Muscle of arm (tissue), 14 donors: ENCODE results near the gene RBBP6. TPM values are rescaled to one million over a fixed set of nuclear protein-coding genes. Genes with fewer than 3 reads are reported as not detected.
"Not testable (repeated sequence)": the region's sequence is repeated elsewhere in the genome, so short reads cannot be mapped to it uniquely, and the experiment has no call there.

Experiments
- DNase-seq: peaks from one replicate; pipeline ENCODE4 v3.0.0-alpha.2; 2013
- long read RNA-seq, 11 donors: transcript quantifications; one replicate each; lab custom pipeline, GENCODE V29; 2026
- polyA plus RNA-seq, 12 donors: library from polyadenylated mRNA; unstranded; fragments of 120-200 nt; gene quantifications; one replicate each; pipeline ENCODE4 v1.2.1, GENCODE V29; 2013; ENCODE audit not compliant: insufficient read length in 12 of 12

RBBP6 gene, protein sequence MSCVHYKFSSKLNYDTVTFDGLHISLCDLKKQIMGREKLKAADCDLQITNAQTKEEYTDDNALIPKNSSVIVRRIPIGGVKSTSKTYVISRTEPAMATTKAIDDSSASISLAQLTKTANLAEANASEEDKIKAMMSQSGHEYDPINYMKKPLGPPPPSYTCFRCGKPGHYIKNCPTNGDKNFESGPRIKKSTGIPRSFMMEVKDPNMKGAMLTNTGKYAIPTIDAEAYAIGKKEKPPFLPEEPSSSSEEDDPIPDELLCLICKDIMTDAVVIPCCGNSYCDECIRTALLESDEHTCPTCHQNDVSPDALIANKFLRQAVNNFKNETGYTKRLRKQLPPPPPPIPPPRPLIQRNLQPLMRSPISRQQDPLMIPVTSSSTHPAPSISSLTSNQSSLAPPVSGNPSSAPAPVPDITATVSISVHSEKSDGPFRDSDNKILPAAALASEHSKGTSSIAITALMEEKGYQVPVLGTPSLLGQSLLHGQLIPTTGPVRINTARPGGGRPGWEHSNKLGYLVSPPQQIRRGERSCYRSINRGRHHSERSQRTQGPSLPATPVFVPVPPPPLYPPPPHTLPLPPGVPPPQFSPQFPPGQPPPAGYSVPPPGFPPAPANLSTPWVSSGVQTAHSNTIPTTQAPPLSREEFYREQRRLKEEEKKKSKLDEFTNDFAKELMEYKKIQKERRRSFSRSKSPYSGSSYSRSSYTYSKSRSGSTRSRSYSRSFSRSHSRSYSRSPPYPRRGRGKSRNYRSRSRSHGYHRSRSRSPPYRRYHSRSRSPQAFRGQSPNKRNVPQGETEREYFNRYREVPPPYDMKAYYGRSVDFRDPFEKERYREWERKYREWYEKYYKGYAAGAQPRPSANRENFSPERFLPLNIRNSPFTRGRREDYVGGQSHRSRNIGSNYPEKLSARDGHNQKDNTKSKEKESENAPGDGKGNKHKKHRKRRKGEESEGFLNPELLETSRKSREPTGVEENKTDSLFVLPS (N-terminal part only)
- polyA plus RNA-seq, result 10 to 100 TPM in 11 of 12 donors, not detected in 1; 33.5 to 98.7 (median 44.9) TPM
- long read RNA-seq, donor 1, transcript RBBP6-213 (1 exons, 1,946 nt), result major isoform, 19 of 26 reads
- long read RNA-seq, donor 1, transcript RBBP6-204 (3 exons, 854 nt), result minor isoform, 7 of 26 reads
- long read RNA-seq, donor 1, partial matches to known transcripts, result 0 of 26 reads
- long read RNA-seq, donor 1, other reads (novel, unspliced or antisense), result 0 of 26 reads
- long read RNA-seq, donor 2, partial matches to known transcripts, result 21 of 29 reads
- long read RNA-seq, donor 2, other reads (novel, unspliced or antisense), result 0 of 29 reads
- long read RNA-seq, donor 3, partial matches to known transcripts, result 11 of 18 reads
- long read RNA-seq, donor 3, other reads (novel, unspliced or antisense), result 0 of 18 reads
- long read RNA-seq, donor 4, partial matches to known transcripts, result 0 of 1 reads
- long read RNA-seq, donor 4, other reads (novel, unspliced or antisense), result 0 of 1 reads
- long read RNA-seq, donor 5, transcript RBBP6-204 (3 exons, 854 nt), result minor isoform, 6 of 13 reads
- long read RNA-seq, donor 5, transcript RBBP6-213 (1 exons, 1,946 nt), result major isoform, 7 of 13 reads
- long read RNA-seq, donor 5, partial matches to known transcripts, result 0 of 13 reads
- long read RNA-seq, donor 5, other reads (novel, unspliced or antisense), result 0 of 13 reads
- long read RNA-seq, donor 6, partial matches to known transcripts, result 0 of 6 reads
- long read RNA-seq, donor 6, other reads (novel, unspliced or antisense), result 0 of 6 reads
- long read RNA-seq, donor 7, transcript RBBP6-213 (1 exons, 1,946 nt), result major isoform, 5 of 6 reads
- long read RNA-seq, donor 7, partial matches to known transcripts, result 0 of 6 reads
- long read RNA-seq, donor 7, other reads (novel, unspliced or antisense), result 0 of 6 reads
- long read RNA-seq, donor 8, transcript RBBP6-204 (3 exons, 854 nt), result major isoform, 6 of 11 reads
- long read RNA-seq, donor 8, transcript RBBP6-213 (1 exons, 1,946 nt), result minor isoform, 5 of 11 reads
- long read RNA-seq, donor 8, partial matches to known transcripts, result 0 of 11 reads
- long read RNA-seq, donor 8, other reads (novel, unspliced or antisense), result 0 of 11 reads
- long read RNA-seq, donor 9, partial matches to known transcripts, result 0 of 6 reads
- long read RNA-seq, donor 9, other reads (novel, unspliced or antisense), result 0 of 6 reads
- long read RNA-seq, donor 10, partial matches to known transcripts, result 0 of 6 reads
- long read RNA-seq, donor 10, other reads (novel, unspliced or antisense), result 0 of 6 reads
- long read RNA-seq, donor 11, transcript RBBP6-213 (1 exons, 1,946 nt), result major isoform, 12 of 29 reads
- long read RNA-seq, donor 11, transcript RBBP6-204 (3 exons, 854 nt), result minor isoform, 6 of 29 reads
- long read RNA-seq, donor 11, partial matches to known transcripts, result 11 of 29 reads
- long read RNA-seq, donor 11, other reads (novel, unspliced or antisense), result 0 of 29 reads

DNA sequence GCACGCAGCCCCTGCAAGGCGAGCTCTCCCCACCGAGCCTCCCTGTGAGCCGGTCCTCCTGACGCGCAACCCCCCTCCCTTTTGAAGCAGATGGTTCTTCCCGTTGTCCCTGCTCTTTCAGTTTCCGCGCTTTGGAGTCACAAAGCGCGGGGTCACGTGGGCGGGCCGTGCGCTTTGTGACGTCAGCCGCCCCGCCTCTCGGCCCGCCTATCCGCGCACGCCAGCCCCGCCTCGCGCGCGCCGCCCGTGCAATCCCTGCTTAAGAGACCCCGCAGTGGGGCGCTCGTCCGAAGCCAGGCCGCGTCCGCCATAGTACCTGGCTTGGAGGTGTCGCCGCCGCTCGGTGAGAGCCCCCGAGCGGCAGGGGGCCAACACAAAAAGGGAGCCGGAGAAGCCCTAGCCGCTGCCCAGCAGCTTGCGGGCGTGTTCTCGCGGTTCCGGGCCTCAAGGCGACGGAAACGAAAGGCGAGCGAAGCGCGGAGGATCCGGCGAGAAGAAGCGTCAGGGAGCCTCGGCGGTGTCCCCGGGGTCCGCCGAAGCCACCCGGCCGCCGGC, at the start of gene RBBP6:
RBBP6 (plus strand) TSS at position 272 of the 555 bp plus-strand sequence. CDS start 1,061 bp downstream, outside the sequence.
- DNase-seq, result peak; percentile 96

DNA sequence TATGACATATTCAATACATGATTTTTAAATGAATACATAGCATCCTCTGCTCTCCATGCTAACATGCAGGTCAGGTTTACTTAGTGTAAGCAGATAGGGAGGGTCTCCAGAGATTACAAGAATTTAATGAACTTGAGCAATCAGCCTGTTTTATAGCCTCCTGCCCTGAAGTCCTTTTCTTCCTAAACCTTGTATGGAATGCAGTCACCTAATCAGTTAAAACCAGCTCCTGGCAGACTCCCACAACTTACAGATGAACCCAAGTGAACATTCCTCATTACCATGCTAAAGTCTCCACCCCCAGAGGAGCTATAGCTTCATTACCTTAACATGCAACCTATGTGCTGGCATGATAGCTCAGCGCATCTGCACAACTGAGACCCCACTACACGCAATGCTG, 48.5 kb upstream of the RBBP6 start:
- no peak for DNase-seq

DNA sequence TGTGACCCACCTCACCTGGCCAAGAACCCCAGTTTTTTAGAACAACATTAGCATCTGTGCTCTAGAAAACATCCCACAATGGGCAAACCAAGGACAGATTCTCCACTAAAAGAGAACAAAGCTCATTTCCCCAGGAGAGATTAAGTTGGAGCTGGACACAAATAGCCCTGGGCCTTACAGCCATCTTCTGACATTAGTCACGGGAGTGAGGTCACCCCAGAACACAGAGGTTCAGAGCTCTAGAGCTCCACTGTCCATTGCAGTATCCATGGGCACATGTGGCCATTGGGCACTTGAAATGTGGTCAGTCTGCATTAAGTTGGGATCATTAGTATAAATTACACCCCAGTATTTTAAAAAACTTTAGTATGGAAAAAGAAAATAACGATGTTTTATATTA, 47.6 kb upstream of the RBBP6 start:
- no peak for DNase-seq

DNA sequence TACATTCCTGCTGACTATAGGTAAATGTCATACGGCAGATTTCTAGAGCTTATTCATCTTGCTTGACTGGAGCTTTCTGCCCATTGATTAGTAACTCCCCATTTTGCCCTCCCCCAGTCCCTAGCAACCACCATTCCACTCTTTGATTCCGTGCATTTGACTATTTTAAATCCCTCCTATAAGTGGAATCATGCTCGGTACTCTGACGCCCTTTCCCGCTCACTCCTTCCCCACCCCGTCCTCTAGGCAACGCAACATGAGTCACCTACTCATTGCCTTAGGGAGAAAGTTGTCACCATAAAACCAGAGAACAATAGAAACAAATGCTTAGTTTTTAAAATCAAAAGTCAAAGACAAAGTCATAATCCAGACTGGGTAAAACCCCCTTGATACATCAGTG, 45.5 kb upstream of the RBBP6 start:
- DNase-seq, result no peak

DNA sequence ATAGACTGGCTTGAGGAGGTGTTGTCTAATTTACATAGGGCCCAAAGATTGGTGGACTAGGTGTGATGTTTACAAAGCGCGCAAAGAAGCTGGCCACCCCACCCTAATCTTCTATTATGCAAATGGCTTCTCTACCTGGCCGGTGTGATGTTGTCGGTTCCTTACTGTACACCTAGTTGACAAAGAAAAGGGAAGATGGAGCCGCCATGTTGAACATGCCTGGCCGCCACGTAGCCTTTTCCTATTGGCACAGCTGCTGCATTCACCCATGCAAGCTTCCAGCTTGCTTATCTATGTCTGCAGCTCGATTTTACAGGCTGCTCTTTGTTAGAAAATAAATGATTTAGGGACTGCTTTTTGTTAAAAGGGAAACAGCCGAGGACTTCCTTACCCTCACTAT, 44.2 kb upstream of the RBBP6 start:
- DNase-seq, result not testable (repeated sequence)

DNA sequence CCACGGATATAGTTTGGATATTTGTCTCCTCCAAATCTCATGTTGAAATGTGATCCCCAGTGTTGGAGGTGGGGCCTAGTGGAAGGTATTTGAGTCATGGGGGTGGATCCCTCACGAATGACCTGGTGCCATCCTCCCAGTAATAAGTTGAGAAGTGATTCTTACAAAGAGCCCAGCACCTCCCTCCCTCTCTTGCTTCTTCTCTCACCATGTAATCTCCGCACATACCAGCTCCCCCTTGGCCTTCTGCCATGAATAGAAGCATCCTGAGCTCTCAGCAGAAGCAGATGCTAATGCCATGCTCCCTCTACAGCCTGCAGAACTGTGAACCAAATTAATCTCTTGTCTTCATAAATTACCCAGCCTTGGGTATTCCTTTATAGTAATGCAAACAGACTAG, 41.9 kb upstream of the RBBP6 start:
- no peak for DNase-seq

DNA sequence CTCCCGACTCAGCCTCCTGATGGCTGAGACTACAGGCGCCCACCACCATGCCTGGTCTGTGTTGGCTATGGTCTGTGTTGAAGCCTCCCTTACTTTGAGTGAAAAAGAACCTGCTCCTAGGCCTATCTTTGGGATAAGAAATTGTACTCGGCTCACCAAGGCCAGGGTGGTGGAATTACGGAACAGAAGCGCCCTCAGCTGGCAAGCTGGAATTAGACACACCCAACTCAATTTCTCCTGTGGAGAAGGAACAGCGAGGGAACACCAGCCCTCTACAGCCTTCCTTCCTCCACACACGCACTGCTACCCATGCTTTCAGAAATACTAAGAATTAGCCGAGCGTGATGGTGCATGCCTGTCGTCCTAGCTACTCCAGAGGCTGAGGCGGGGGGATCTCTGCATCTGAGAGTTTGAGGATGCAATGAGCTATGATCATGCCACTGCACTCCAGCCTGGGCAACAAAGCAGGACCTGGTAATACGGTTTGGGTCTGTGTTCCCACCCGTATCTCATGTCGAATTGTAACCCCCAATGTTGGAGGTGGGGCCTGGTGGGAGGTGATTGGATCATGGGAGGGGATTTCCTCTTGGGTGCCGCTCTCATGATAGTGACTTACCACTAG, 40.1 kb upstream of the RBBP6 start:
- DNase-seq, result no peak

DNA sequence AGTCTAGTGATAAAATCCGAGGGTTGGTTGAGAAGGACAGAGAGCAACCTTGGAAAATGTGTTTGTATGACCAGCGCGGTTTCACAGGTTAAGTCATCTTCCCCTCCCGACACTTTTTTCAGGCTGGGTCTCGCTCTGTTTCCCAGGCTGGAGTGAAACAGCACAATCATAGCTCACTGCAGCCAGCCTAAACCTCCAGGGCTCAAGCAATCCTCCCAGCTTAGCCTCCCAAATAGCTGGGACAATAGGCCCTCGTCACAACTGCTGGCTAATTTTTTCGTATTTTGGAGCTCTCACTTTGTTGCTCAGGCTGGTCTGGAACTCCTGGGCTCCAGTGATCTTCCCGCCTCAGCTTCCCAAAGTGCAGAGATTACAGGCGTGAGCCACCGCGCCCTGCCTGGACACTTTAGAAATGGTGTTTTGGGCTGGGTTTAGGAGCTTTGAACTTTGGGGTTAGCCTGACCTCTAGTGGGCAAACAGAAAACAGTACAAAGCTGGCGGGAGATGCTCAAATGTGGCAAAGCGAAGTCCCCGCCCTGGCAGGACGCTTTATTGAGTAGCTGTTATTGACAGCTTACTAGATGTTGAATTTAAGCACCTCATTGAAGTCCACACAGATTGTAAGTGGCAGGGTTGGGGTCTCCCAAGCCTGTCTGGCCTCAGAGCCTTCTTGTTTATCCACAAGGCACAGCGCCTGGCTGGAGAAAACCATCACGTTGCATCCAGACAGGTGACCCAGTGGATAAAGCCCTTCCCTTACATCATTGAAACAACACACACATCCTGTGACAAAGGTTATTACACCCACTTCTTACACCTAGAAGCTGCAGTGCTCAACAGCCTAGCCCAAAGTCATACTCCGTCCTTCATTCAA, 34.7 kb upstream of the RBBP6 start:
- peak; percentile 56 for DNase-seq

DNA sequence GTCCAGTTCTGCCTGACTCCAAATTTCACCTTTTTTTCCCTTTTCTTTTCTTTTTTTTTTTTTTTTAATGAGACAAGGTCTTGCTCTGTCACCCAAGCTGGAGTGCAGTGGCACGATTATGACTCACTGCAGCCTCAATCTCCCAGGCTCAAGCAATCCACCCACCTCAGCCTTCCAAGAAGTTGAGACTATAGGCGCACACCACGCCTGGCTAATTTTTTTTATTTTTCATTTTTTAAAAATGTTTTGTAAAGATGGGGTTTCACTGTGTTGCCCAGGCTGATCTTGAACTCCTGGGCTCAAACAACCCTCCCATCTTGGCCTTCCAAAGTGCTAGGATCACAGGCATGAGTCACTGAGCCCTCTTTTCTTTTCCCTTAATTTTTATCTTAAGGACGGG, 33.4 kb upstream of the RBBP6 start:
- no peak for DNase-seq

DNA sequence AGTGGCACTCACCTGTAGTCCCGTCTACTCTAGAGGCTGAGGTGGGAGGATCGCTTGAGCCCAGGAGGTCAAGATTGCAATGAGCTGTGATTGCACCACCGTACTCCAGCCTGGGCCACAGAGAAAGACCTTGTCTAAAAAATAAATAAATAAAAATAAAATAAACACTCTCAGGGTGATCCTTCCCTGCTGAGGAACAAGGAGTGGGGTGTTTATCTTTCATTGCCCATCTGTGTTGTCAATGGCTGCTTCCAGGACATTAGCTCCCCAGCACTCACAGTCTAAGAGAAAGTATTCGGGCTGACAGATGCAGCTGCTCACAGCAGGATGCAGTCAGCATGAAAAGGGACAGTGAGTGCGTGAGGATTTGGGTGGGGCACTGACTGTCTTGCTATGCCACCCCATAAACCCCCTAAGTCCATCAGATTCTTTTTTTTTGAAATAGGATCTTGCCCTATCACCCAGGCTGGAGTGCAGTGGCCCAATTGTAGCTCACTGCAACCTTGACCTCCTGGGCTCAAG, 31.3 kb upstream of the RBBP6 start:
- no peak for DNase-seq

DNA sequence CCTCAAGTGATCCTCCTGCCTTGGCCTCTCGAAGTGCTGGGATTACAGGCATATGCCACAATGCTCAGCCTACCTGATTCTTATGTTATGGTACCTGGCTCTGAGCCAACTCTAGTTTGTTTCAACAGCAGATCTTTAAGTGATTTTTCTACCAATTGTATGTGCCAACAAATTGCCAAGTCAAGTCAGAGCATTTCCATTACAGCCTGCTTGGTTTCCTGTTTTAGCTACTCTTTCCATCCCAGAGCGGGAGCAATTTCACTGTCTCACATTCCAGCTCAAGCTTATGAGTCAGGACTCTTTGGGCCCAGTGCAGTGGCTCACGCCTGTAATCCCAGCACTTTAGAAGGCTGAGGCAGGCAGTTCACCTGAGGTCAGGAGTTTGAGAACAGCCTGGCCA, 30.8 kb upstream of the RBBP6 start:
- DNase-seq, result no peak

DNA sequence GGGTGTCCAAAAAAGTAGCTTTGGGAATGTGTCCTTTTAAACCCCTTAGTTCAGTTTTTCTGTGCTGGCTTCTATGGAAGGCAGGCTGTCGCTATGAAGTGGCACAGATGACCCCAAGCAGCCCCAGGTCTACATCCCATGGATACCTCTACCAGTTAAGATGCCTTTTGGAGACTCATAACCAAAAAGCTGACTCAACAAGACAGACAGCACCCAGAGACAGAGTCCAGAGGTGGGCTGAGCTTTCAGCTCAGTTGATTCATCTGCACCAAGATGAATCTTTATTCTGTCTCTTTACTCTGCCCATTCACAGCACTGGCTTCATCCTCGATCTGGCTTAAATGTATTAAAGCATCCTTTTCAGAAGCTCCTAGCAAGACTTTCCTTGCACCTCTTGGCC, 29.8 kb upstream of the RBBP6 start:
- DNase-seq, result no peak

DNA sequence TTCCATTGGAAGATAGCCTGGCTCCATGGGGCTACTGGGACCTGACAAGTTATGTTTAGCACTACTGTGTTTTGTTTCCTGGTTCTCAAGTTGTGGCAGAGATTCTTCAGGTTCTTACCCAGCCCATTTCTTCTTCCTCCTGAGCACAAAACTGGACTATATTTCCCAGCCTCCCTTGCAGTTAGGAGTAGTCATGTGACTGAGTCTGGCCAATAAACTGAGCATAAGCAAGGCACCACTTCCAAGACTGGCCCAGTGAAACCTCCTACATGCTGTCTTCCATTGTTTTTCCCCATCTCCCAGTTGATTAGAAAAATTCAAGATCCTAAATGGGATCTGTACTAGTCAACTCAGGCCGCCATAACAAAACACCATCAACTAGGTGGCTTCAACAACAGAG, 28.2 kb upstream of the RBBP6 start:
- DNase-seq, result no peak

DNA sequence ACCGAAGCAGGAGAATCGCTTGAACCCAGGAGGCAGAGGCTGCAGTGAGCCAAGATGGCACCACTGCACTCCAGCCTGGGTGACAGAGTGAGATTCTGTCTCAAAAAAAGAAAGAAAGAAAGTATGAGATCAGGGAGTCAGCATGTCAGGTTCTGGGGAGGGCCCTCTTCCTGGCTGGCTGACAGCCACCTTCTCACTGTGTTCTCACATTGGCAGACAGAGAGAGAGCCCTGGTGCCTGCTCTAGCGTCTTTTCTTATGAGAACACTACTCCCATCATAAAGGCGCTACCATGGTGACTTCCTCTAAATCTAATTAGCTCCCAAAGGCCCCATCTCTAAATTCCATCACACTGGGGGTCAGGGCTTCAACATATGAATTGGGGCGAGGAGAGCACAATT, 27.6 kb upstream of the RBBP6 start:
- DNase-seq, result no peak

DNA sequence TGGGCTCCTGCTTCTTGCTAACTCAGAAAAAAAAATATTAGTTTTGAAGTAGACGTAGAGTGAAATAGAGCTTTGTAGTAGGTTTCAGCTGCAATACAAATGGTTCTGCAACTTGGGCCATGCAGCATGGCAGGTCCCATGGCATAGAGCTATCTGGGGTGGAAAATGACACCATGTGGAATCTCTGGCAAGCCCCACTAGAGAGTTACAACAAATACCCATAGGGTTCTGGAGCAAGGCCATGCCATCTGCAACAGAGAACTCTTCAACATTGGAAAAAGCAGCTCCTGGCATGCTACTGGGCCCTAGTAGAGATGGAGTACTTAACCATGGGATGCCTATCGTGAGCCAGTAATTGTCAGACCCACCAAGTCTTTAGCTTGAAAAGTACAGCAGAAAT, 25.3 kb upstream of the RBBP6 start:
- no peak for DNase-seq

DNA sequence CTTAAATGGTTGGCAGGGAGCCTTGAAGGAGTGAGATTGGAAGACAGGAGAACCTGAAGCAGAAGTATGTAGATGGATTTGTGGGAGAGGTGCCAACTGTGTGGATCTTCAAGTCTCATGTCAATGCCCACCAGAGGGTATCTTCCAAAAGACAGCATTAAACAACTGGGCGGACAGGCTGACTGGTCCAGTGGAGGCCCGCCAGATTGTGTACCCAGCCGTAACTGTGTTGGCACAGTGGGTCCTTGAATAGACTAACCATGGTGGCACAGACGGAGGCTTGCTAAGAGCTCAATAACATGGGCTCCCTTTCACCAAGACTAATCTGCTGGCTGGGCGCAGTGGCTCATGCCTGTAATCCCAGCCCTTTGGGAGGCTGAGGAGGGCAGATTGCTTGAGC, 24.2 kb upstream of the RBBP6 start:
- DNase-seq, result no peak

DNA sequence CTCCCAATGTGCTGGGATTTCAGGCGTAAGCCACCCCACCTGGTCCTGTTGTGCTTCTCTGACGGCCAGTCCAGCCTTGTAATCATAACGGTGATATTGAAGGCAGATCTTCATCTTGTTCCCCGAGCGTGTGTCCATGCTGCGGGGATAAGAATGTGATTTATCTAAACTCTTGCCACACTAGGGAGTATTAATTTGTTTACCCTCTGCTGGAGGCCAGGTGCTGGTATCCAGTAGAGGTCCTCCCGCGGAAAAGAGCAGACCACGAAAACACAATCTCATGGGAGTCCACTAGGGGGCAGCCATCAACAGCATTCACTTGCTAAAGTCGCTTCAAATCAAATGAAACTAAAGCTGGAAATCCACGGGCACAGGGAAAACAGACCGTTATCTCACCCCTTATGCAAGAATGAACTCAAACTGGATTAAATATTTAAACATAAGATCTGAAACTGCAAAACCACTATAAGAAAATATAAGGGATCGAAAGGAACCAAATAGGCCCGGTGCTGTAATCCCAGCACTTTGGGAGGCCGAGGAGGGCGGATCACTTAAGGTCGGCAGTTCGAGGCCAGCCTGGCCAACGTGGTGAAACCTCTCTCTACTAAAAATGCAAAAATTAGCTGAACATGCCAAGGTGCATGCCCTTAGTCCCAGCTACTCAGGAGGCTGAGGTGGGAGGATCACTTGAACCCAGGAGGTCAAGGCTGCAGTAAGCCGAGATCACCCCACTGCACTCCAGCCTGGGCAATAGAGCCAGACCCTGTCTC, 22.3 kb upstream of the RBBP6 start:
- DNase-seq, result peak; percentile 81
